SK-N-DZ (cell line): ENCODE results near the gene MAP3K14.
A peak's percentile ranks its signal among the peaks of the same experiment; 100 is the strongest.

Experiments
- DNase-seq: peaks from one replicate; pipeline ENCODE4 v3.0.0-alpha.2; 2015; ENCODE audit warnings: low spot score

MAP3K14 gene

GRCh38 chr17:45223539-45224528 lies 93.0 kb downstream of the MAP3K14 start:
- no peak for DNase-seq

GRCh38 chr17:45222996-45223538 lies 93.8 kb downstream of the MAP3K14 start:
- DNase-seq: peak; percentile 84

- DNase-seq: no peak
Observed at GRCh38 chr17:45222289-45222995, 94.4 kb downstream of the MAP3K14 start.

GRCh38 chr17:45222014-45222288 lies 94.9 kb downstream of the MAP3K14 start:
- no peak for DNase-seq

- DNase-seq: no peak
Observed at GRCh38 chr17:45221081-45222013, 95.5 kb downstream of the MAP3K14 start, which contains the start of gene FMNL1. FMNL1 (plus strand) TSS chr17:45221885; CDS start chr17:45222125, 240 bp downstream.

GRCh38 chr17:45220079-45220478 lies 96.7 kb downstream of the MAP3K14 start:
- DNase-seq: no peak

GRCh38 chr17:45218895-45219661 lies 97.7 kb downstream of the MAP3K14 start:
- peak; percentile 87 for DNase-seq
